Progenitor cell of endocrine pancreas (in vitro differentiated cells): Measurements from ENCODE around the gene FUBP1. TPM values are rescaled to one million over a fixed set of nuclear protein-coding genes. Genes with fewer than 3 reads are reported as not detected.
"Not testable (repeated sequence)": the region's sequence is repeated elsewhere in the genome, so short reads cannot be mapped to it uniquely, and the experiment has no call there.

Experiments used
- DNase-seq: peaks from one replicate; pipeline ENCODE4 v3.0.0; 2021; ENCODE audit warnings: low spot score; ENCODE audit not compliant: unreplicated experiment
- H3K27ac Mint-ChIP-seq: 2 replicates; pipeline ENCODE4 v1.8.0; 2021; ENCODE audit warnings: mild to moderate bottlenecking, moderate library complexity, mixed read lengths
- H3K27me3 Mint-ChIP-seq: 2 replicates; pipeline ENCODE4 v1.8.0; 2021; ENCODE audit warnings: mixed read lengths
- H3K36me3 Mint-ChIP-seq: 2 replicates; pipeline ENCODE4 v1.8.0; 2022; ENCODE audit warnings: mixed read lengths; ENCODE audit not compliant: insufficient read depth
- H3K4me1 Mint-ChIP-seq: 2 replicates; pipeline ENCODE4 v1.8.0; 2021; ENCODE audit warnings: low read depth, mixed read lengths
- H3K4me3 Mint-ChIP-seq: 2 replicates; pipeline ENCODE4 v1.8.0; 2021; ENCODE audit warnings: low read depth, mild to moderate bottlenecking, moderate library complexity, mixed read lengths
- H3K9me3 Mint-ChIP-seq: 2 replicates; pipeline ENCODE4 v1.8.0; 2021; ENCODE audit warnings: low read depth, mixed read lengths
- total RNA-seq: library from RNA; stranded (reverse); gene quantifications from 2 replicates; pipeline ENCODE4 v1.2.1, GENCODE V29; 2021
- TF ChIP-seq, protein P1 (sequence below): fragments of 200-600 bp; sonication (generic); IDR thresholded peaks from one replicate; pipeline ENCODE4 v1.5.0; 2021; ENCODE audit warnings: antibody characterized with exemption, mild to moderate bottlenecking; ENCODE audit not compliant: unreplicated experiment

FUBP1 gene
- total RNA-seq, 1 donor from 2014 or later, result 259 TPM

DNA sequence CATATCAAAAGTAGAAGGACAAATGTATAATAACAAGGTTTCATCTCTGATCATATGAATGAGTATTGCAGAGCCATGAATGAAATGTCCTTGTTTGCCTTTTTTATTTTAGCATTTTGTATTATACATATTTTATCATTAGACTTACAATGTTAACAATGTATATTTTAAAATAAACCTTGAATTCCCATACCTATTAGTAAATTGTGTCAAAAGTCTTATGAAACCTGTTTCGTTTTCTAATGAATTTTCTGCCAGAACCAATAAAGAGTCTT is 26.5 kb upstream of the FUBP1 start:
- TF ChIP-seq, protein P1, sequence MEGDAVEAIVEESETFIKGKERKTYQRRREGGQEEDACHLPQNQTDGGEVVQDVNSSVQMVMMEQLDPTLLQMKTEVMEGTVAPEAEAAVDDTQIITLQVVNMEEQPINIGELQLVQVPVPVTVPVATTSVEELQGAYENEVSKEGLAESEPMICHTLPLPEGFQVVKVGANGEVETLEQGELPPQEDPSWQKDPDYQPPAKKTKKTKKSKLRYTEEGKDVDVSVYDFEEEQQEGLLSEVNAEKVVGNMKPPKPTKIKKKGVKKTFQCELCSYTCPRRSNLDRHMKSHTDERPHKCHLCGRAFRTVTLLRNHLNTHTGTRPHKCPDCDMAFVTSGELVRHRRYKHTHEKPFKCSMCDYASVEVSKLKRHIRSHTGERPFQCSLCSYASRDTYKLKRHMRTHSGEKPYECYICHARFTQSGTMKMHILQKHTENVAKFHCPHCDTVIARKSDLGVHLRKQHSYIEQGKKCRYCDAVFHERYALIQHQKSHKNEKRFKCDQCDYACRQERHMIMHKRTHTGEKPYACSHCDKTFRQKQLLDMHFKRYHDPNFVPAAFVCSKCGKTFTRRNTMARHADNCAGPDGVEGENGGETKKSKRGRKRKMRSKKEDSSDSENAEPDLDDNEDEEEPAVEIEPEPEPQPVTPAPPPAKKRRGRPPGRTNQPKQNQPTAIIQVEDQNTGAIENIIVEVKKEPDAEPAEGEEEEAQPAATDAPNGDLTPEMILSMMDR, result no peak
- no peak for DNase-seq
- peak overlapping the region; percentile 99 for H3K27ac Mint-ChIP-seq
- H3K27me3 Mint-ChIP-seq, result no peaks in the 10 kb centered on the region
- no peaks in the 10 kb centered on the region for H3K9me3 Mint-ChIP-seq
- peak overlapping the region; percentile 74 for H3K4me3 Mint-ChIP-seq
- no peaks in the 10 kb centered on the region for H3K36me3 Mint-ChIP-seq
- H3K4me1 Mint-ChIP-seq, result peaks cover 17% of the 10 kb centered on the region

DNA sequence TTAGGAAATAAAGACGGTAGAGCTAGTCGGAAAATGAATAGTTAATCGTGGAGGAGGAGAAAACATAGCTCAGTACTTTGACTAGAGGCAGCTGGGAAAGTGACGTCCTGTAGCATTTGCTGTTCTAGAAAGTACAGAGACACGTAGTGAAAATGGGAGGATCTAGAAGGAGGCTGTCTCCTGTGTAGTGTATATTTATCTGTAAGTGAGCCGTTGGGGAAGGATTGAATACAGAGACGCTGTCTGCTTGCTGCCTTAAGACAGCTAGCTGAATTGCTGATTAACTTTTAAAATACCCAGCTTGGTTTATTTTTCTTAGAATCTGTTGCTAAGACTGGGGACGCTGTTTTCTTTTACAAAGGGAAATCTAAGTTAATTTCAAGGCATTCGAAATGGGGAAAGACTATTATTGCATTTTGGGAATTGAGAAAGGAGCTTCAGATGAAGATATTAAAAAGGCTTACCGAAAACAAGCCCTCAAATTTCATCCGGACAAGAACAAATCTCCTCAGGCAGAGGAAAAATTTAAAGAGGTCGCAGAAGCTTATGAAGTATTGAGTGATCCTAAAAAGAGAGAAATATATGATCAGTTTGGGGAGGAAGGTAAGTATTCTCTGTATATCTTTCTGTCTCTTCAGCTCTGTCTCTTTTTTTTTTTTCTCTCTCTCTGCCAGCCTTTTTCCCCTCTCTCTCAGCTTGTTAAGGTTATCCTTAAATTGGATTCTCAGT is 26.0 kb upstream of the FUBP1 start, which contains the start of gene DNAJB4:
Gene DNAJB4, plus strand, starts transcription at position 221 of the 729 bp plus-strand sequence. Its CDS starts 172 bp downstream, at position 393.
- Mint-ChIP-seq H3K27me3 (no peaks in the 10 kb centered on the region), H3K4me3 (peak within 1 kb of the TSS; percentile 74), H3K9me3 (no peaks in the 10 kb centered on the region), H3K27ac (peak within 1 kb of the TSS; percentile 99), H3K4me1 (peaks cover 17% of the 10 kb centered on the region), H3K36me3 (no peaks in the 10 kb centered on the region)
- TF ChIP-seq, protein P1, result no peak
- DNase-seq, result no peak

DNA sequence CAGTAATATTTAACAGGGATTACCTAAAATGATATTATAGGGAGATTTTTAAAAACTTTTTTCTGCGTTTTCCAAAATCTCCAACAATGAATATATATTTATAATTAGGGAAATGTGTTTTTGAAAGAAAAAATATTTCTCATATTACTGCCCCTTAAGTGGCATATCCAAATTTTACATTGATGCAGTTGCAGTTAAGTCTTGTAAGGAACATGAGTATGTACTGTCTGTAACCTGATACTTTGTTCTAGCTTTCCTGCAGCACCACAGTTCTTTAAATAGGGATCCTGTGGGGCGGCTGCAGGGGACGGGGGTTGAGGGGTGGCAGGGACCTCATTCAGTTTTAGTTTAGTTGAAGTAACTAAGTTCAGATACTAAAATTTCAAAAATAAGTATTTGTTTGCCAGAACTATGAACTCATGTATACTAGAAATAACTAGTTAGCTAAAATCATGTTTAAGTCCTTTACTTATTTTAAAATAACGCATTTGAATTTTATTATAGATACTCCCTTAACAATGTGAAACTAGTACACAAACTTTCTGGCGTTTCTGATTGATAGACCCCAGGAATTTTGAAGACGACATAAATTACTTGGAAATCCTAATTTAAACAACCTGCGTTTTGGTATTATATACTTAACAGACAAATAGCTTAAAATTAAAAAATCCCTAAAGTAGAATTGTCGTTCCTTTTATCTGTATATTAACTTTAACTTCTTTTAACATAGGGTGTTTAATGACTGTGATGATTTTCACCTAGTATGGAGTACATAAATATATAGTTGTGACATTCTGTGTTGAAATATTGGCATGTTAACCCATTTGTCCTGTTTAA is 25.2 kb upstream of the FUBP1 start:
- DNase-seq, result no peak
- Mint-ChIP-seq H3K27ac (peak overlapping the region; percentile 99), H3K27me3 (no peaks in the 10 kb centered on the region), H3K9me3 (no peaks in the 10 kb centered on the region), H3K36me3 (no peaks in the 10 kb centered on the region), H3K4me1 (peaks cover 17% of the 10 kb centered on the region), H3K4me3 (peak overlapping the region; percentile 74)
- TF ChIP-seq, protein P1, result no peak

DNA sequence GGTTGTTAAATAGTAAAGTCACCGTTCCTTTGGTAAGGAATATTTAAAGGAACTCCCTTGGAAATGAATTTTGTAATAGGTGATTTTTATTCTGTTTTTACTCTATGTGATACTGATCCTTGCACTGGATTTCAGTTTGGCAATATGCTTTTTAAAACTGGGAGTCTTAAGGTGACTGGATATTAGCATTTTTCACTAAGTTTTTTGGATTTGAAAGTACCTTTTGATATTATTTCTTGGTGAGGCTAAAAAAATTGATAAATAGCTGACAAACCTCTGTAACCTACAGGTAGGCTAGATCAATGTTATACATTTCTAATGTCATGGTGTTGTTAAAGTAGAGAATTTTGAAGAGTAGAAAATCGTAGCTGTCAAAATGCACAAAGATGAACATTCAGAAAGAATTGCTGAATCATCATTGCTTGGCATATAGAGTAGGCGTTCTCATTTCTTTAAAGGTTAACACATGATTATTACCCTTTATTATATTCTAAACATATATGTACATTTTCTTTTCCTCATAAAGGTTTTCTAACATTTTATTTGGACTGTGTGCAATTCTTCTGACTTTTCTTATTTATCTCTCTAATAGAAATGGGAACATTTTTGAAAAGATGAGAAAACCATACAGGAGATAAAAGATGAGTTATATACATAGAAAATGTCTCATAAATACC is 24.3 kb upstream of the FUBP1 start:
- H3K4me3 Mint-ChIP-seq, result no peak overlapping the region
- H3K36me3 Mint-ChIP-seq, result peaks cover under 1% of the 10 kb centered on the region
- H3K4me1 Mint-ChIP-seq, result peaks cover 17% of the 10 kb centered on the region
- TF ChIP-seq, protein P1, result no peak
- peak overlapping the region; percentile 11 for H3K27ac Mint-ChIP-seq
- no peak for DNase-seq
- no peaks in the 10 kb centered on the region for H3K9me3 Mint-ChIP-seq
- no peaks in the 10 kb centered on the region for H3K27me3 Mint-ChIP-seq

DNA sequence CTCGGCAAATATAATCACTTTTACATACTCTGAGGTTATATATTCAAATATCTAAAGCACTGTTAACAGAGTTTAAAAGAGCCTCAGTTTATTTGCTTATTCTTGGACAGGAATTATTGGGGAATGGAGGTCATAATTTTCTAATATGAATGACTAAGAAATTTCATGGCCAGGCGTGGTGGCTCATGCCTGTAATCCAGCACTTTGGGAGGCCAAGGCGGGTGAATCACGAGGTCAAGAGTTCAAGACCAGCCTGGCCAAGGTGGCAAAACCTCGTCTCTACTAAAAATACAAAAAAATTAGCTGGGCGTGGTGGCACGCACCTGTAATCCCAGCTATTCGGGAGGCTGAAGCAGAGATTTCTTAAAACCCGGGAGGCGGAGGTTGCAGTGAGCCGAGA is 21.7 kb upstream of the FUBP1 start:
- H3K4me3 Mint-ChIP-seq, H3K36me3 Mint-ChIP-seq, H3K9me3 Mint-ChIP-seq, DNase-seq, H3K27ac Mint-ChIP-seq, H3K27me3 Mint-ChIP-seq: not testable (repeated sequence)
- peaks cover 20% of the 10 kb centered on the region for H3K4me1 Mint-ChIP-seq
